GM23338 (cell line): ENCODE measurements around the gene NUAK2. TPM values are rescaled to one million over a fixed set of nuclear protein-coding genes. Genes with fewer than 3 reads are reported as not detected.

Experiments used
- ATAC-seq: fragments of 200-7000 bp; cut with Tn5 transposase; 3 replicates; pipeline ENCODE4 v1.9.1; 2020
- DNase-seq: peaks from one replicate; pipeline ENCODE4 v3.0.0-alpha.2; 2015; ENCODE audit warnings: low spot score
- H2AFZ ChIP-seq: fragments of 200-600 bp; sonication (generic); 2 replicates; pipeline ENCODE4 v1.8.0; 2016; ENCODE audit warnings: antibody characterized with exemption, mild to moderate bottlenecking, moderate library complexity
- H3F3A ChIP-seq: fragments of 200-600 bp; sonication (generic); replicated peaks from 2 replicates; pipeline ENCODE4 v1.8.0; 2017; ENCODE audit warnings: antibody characterized with exemption, mixed run types, low read depth
- H3K27ac ChIP-seq: fragments of 200-600 bp; sonication (generic); 2 replicates; pipeline ENCODE4 v1.6.1; 2016; ENCODE audit warnings: low read depth
- H3K27me3 ChIP-seq: fragments of 200-600 bp; sonication (generic); 2 replicates; pipeline ENCODE4 v1.8.0; 2016; ENCODE audit warnings: mild to moderate bottlenecking, mixed run types, moderate library complexity; ENCODE audit not compliant: insufficient read depth
- H3K36me3 ChIP-seq: fragments of 200-600 bp; sonication (generic); 2 replicates; pipeline ENCODE4 v1.8.0; 2016; ENCODE audit warnings: mild to moderate bottlenecking; ENCODE audit not compliant: insufficient read depth
- H3K4me1 ChIP-seq: fragments of 200-600 bp; sonication (generic); 2 replicates; pipeline ENCODE4 v1.8.0; 2016; ENCODE audit warnings: mild to moderate bottlenecking, moderate library complexity; ENCODE audit not compliant: insufficient read depth
- H3K4me2 ChIP-seq: fragments of 200-600 bp; sonication (generic); 2 replicates; pipeline ENCODE4 v1.7.1; 2017; ENCODE audit warnings: mixed run types
- H3K4me3 ChIP-seq: fragments of 200-600 bp; sonication (generic); 2 replicates; pipeline ENCODE4 v1.6.1; 2016; ENCODE audit warnings: mixed run types
- H3K79me2 ChIP-seq: fragments of 200-600 bp; sonication (generic); replicated peaks from 2 replicates; pipeline ENCODE4 v1.8.0; 2017; ENCODE audit warnings: mild to moderate bottlenecking; ENCODE audit not compliant: insufficient read depth
- H3K9me2 ChIP-seq: fragments of 200-600 bp; sonication (generic); 2 replicates; pipeline ENCODE4 v1.8.0; 2017; ENCODE audit not compliant: insufficient read depth
- H4K20me1 ChIP-seq: fragments of 200-600 bp; sonication (generic); replicated peaks from 2 replicates; pipeline ENCODE4 v1.8.0; 2017; ENCODE audit warnings: mild to moderate bottlenecking; ENCODE audit not compliant: insufficient read depth
- H3K27ac Mint-ChIP-seq: 2 replicates; pipeline ENCODE4 v1.8.0; 2020; ENCODE audit warnings: inconsistent platforms, mild to moderate bottlenecking, moderate library complexity, mixed read lengths
- H3K27me3 Mint-ChIP-seq: 3 replicates; pipeline ENCODE4 v1.8.0; 2022; ENCODE audit warnings: low read depth, mild to moderate bottlenecking, moderate library complexity, mixed read lengths, inconsistent platforms; ENCODE audit not compliant: insufficient read depth, poor library complexity
- H3K36me3 Mint-ChIP-seq: 3 replicates; pipeline ENCODE4 v1.8.0; 2021; ENCODE audit warnings: low read depth, mild to moderate bottlenecking, inconsistent platforms, moderate library complexity, mixed read lengths
- H3K4me1 Mint-ChIP-seq: 3 replicates; pipeline ENCODE4 v1.8.0; 2020; ENCODE audit warnings: mild to moderate bottlenecking, inconsistent platforms, mixed read lengths
- H3K4me3 Mint-ChIP-seq: 3 replicates; pipeline ENCODE4 v1.8.0; 2021; ENCODE audit warnings: moderate library complexity, mild to moderate bottlenecking, inconsistent platforms, mixed read lengths
- H3K9me3 Mint-ChIP-seq: 3 replicates; pipeline ENCODE4 v1.8.0; 2020; ENCODE audit warnings: moderate library complexity, mild to moderate bottlenecking, inconsistent platforms, mixed read lengths
- CREB1 ChIP-seq: fragments of 250-450 bp; sonication (Bioruptor Pico); IDR thresholded peaks from 2 replicates; pipeline ENCODE4 v1.5.0; 2020; ENCODE audit warnings: low read depth, mild to moderate bottlenecking, moderate library complexity
- ETS1 ChIP-seq: IDR thresholded peaks from 2 replicates; pipeline ENCODE4 v1.6.1; 2016; ENCODE audit warnings: antibody characterized with exemption
- EZH2 ChIP-seq: fragments of 200-600 bp; sonication (generic); IDR thresholded peaks from one replicate; pipeline ENCODE4 v1.8.0; 2017; ENCODE audit warnings: antibody characterized with exemption, mild to moderate bottlenecking, low read depth; ENCODE audit not compliant: unreplicated experiment
- EZH2phosphoT487 ChIP-seq: fragments of 200-600 bp; sonication (generic); IDR thresholded peaks from one replicate; pipeline ENCODE4 v1.8.1; 2018; ENCODE audit warnings: antibody characterized with exemption; ENCODE audit not compliant: unreplicated experiment
- JUNB ChIP-seq: IDR thresholded peaks from one replicate; pipeline ENCODE4 v1.6.1; 2016; ENCODE audit warnings: antibody characterized with exemption; ENCODE audit not compliant: unreplicated experiment
- NANOG ChIP-seq: IDR thresholded peaks from 2 replicates; pipeline ENCODE4 v1.6.1; 2016; ENCODE audit warnings: antibody characterized with exemption, borderline replicate concordance
- POLR2AphosphoS5 ChIP-seq: IDR thresholded peaks from 2 replicates; pipeline ENCODE4 v1.6.1; 2016; ENCODE audit warnings: antibody characterized with exemption, low read depth
- REST ChIP-seq: IDR thresholded peaks from one replicate; pipeline ENCODE4 v1.6.1; 2018; ENCODE audit warnings: antibody characterized with exemption; ENCODE audit not compliant: unreplicated experiment
- STAT1 ChIP-seq: IDR thresholded peaks from one replicate; pipeline ENCODE4 v1.6.1; 2016; ENCODE audit warnings: antibody characterized with exemption; ENCODE audit not compliant: unreplicated experiment
- ZNF114 ChIP-seq: fragments of 250-450 bp; sonication (Bioruptor Pico); IDR thresholded peaks from 2 replicates; pipeline ENCODE4 v1.5.0; 2020; ENCODE audit warnings: mild to moderate bottlenecking, moderate library complexity
- ZNF331 ChIP-seq: fragments of 250-450 bp; sonication (Bioruptor Pico); IDR thresholded peaks from 2 replicates; pipeline ENCODE4 v1.5.0; 2020; ENCODE audit warnings: low read depth, mild to moderate bottlenecking, moderate library complexity
- ZNF462 ChIP-seq: fragments of 250-450 bp; sonication (Bioruptor Pico); IDR thresholded peaks from 2 replicates; pipeline ENCODE4 v1.5.0; 2020; ENCODE audit warnings: mild to moderate bottlenecking, moderate library complexity
- polyA plus RNA-seq: library from polyadenylated mRNA; unstranded; fragments of >200 nt; fragmentation: Nextera tagmentation; extraction: Ambion mirVana; gene quantifications from 2 replicates; pipeline ENCODE4 v1.2.1, GENCODE V29; 2016
- total RNA-seq: library from RNA; depleted of rRNA; stranded (reverse); fragments of >200 nt; shearing (Covaris generic); gene quantifications from 2 replicates; pipeline ENCODE4 v1.2.3, GENCODE V29; 2014
- TF ChIP-seq, protein P1 (sequence below), 2 experiments: fragments of 200-600 bp in 1 of 2; sonication (generic) in 1 of 2; conservative IDR thresholded peaks; 2 replicates each; pipeline versions ENCODE4 v1.5.1 to v1.6.1; 2016 to 2017; ENCODE audit warnings: antibody characterized with exemption in 2 of 2, low read depth in 2 of 2, mild to moderate bottlenecking in 2 of 2, moderate library complexity in 1 of 2

NUAK2 gene
- total and polyA plus RNA-seq, 2 experiments from 2014 or later: 7.8 to 15.3 TPM

GRCh38 chr1:205286335-205286950, 35.1 kb downstream of the NUAK2 start:
- Histone ChIP-seq H3K36me3 (no peaks in the 10 kb centered on the region; the same call in 1 of the 2 replicates), H3K4me2 (0 out of 2 replicates have a peak overlapping the region, but pooled peaks have one; percentile 20), H3K27me3 (no peaks in the 10 kb centered on the region), H3K4me3 (no peak overlapping the region), H3K79me2 (no peaks in the 10 kb centered on the region; the same call in 1 of the 2 replicates), H3K27ac (0 out of 2 replicates have a peak overlapping the region, but pooled peaks have one; percentile 14), H3K4me1 (peaks cover 41% of the 10 kb centered on the region), H3K9me2 (no peaks in the 10 kb centered on the region), H3F3A (peaks cover 7% of the 10 kb centered on the region; the same call in 1 of the 2 replicates), H2AFZ (no peak overlapping the region), H4K20me1 (no peaks in the 10 kb centered on the region)
- ATAC-seq: no peak
- TF ChIP-seq CREB1 (CRISPR knock-in tag) (no peak), EZH2 (no peak), ZNF331 (CRISPR knock-in tag) (no peak), ETS1 (no peak), JUNB (no peak), ZNF462 (CRISPR knock-in tag) (no peak), EZH2phosphoT487 (no peak), ZNF114 (CRISPR knock-in tag) (no peak), REST (no peak), POLR2AphosphoS5 (no peak), NANOG (no peak), STAT1 (no peak)
- TF ChIP-seq, protein P1, sequence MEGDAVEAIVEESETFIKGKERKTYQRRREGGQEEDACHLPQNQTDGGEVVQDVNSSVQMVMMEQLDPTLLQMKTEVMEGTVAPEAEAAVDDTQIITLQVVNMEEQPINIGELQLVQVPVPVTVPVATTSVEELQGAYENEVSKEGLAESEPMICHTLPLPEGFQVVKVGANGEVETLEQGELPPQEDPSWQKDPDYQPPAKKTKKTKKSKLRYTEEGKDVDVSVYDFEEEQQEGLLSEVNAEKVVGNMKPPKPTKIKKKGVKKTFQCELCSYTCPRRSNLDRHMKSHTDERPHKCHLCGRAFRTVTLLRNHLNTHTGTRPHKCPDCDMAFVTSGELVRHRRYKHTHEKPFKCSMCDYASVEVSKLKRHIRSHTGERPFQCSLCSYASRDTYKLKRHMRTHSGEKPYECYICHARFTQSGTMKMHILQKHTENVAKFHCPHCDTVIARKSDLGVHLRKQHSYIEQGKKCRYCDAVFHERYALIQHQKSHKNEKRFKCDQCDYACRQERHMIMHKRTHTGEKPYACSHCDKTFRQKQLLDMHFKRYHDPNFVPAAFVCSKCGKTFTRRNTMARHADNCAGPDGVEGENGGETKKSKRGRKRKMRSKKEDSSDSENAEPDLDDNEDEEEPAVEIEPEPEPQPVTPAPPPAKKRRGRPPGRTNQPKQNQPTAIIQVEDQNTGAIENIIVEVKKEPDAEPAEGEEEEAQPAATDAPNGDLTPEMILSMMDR (conservative IDR thresholded peaks at IDR 0.05; ENCODE audit: low read depth in 2 of 2): no peak
- no peaks in the 10 kb centered on the region; the same call in 2 of the 3 replicates for H3K36me3 Mint-ChIP-seq
- no peaks in the 10 kb centered on the region for H3K9me3 Mint-ChIP-seq
- H3K27ac Mint-ChIP-seq: no peak overlapping the region
- no peak for DNase-seq
- H3K27me3 Mint-ChIP-seq: peaks cover 14% of the 10 kb centered on the region
- no peak overlapping the region for H3K4me3 Mint-ChIP-seq
- H3K4me1 Mint-ChIP-seq: peaks cover 53% of the 10 kb centered on the region
